Activated gamma-delta T cell (primary cell): Measurements from ENCODE around the gene PPP1R16B.
A peak's percentile ranks its signal among the peaks of the same experiment; 100 is the strongest.

Source experiments
- DNase-seq: peaks from one replicate; lab custom pipeline; 2025; lab: John Stamatoyannopoulos, UW
- total RNA-seq, 2 donors: gene quantifications; one replicate each; lab custom pipeline; 2026; lab: John Stamatoyannopoulos, UW

PPP1R16B gene
- total RNA-seq = 253 to 435 reads per million in 2 donors

- DNase-seq = peak; percentile 74
These were observed at the start of gene PPP1R16B for GRCh38 chr20:38805502-38805957. TSS of gene PPP1R16B (plus strand) at chr20:38805697. CDS start at chr20:38835926, 30,229 bp downstream.

GRCh38 chr20:38757145-38757775 lies 48.2 kb upstream of the PPP1R16B start:
- no peak for DNase-seq

GRCh38 chr20:38759106-38759505 lies 46.4 kb upstream of the PPP1R16B start:
- no peak for DNase-seq

GRCh38 chr20:38760978-38761377 lies 44.5 kb upstream of the PPP1R16B start:
- no peak for DNase-seq

GRCh38 chr20:38762174-38762573 lies 43.3 kb upstream of the PPP1R16B start:
- DNase-seq = no peak

- DNase-seq = no peak
These were observed 41.9 kb upstream of the PPP1R16B start for GRCh38 chr20:38763616-38764015.

GRCh38 chr20:38764567-38765318 lies 40.8 kb upstream of the PPP1R16B start:
- DNase-seq = no peak

- DNase-seq = no peak
These were observed 39.4 kb upstream of the PPP1R16B start for GRCh38 chr20:38766071-38766470.

- no peak for DNase-seq
These were observed 35.9 kb upstream of the PPP1R16B start for GRCh38 chr20:38769376-38770295.

- no peak for DNase-seq
These were observed 35.0 kb upstream of the PPP1R16B start for GRCh38 chr20:38770546-38770945.

- DNase-seq = no peak
These were observed 34.5 kb upstream of the PPP1R16B start for GRCh38 chr20:38770970-38771369.

- DNase-seq = no peak
These were observed 33.9 kb upstream of the PPP1R16B start for GRCh38 chr20:38771621-38772020.

- DNase-seq = no peak
These were observed 31.3 kb upstream of the PPP1R16B start for GRCh38 chr20:38774167-38774566.

GRCh38 chr20:38776363-38776762 lies 29.1 kb upstream of the PPP1R16B start:
- no peak for DNase-seq

GRCh38 chr20:38779247-38780097 lies 26.0 kb upstream of the PPP1R16B start:
- DNase-seq = no peak

- DNase-seq = no peak
These were observed 23.2 kb upstream of the PPP1R16B start for GRCh38 chr20:38782275-38782674.

- DNase-seq = no peak
These were observed 17.6 kb upstream of the PPP1R16B start for GRCh38 chr20:38787870-38788269.

- no peak for DNase-seq
These were observed 15.8 kb upstream of the PPP1R16B start for GRCh38 chr20:38789503-38790199.

GRCh38 chr20:38790200-38791053 lies 15.1 kb upstream of the PPP1R16B start:
- no peak for DNase-seq

GRCh38 chr20:38791291-38791690 lies 14.2 kb upstream of the PPP1R16B start:
- DNase-seq = no peak
